ENCODE results near the gene DLX1. TPM values are rescaled to one million over a fixed set of nuclear protein-coding genes. Genes with fewer than 3 reads are reported as not detected.

The DLX1 gene
- total and polyA plus RNA-seq, 2 donors (not counting 1 experiment from before 2014, with no cell fraction given) = 0.09 TPM; not detected in 1

- Histone ChIP-seq H2AFZ (ENCODE audit: low read length) (peak within 1 kb of the TSS; percentile 90), H4K20me1 (ENCODE audit: control insufficient read depth, extremely low read depth, insufficient read depth, low read length) (no peaks in the 10 kb centered on the region), H3K4me1 (ENCODE audit: control insufficient read depth, extremely low read depth, insufficient read depth, low read length) (peaks cover 12% of the 10 kb centered on the region), H3K4me2 (ENCODE audit: extremely low read depth, insufficient read depth, low read length) (peak within 1 kb of the TSS; percentile 97), H3K9me3 (ENCODE audit: control insufficient read depth, insufficient read depth, low read depth, low read length) (no peaks in the 10 kb centered on the region), H3K27me3 (ENCODE audit: control insufficient read depth, insufficient read depth, low read length) (peaks cover 8% of the 10 kb centered on the region), H3K27ac (ENCODE audit: insufficient read depth, low read length) (peak within 1 kb of the TSS; percentile 18), H3K4me3 (replicated peaks in 1 of 4; ENCODE audit: control extremely low read depth in 1 of 4, insufficient read depth in 1 of 4, low read depth in 3 of 4, low read length in 4 of 4) (peak within 1 kb of the TSS; percentile 62 to 75 (median 64)), H3K36me3 (ENCODE audit: control insufficient read depth, insufficient read depth, low read length) (no peaks in the 10 kb centered on the region), H3K79me2 (ENCODE audit: control insufficient read depth, insufficient read depth, low read length) (no peaks in the 10 kb centered on the region), H3K9ac (ENCODE audit: insufficient read depth, low read length) (peak within 1 kb of the TSS; percentile 38)
- no peak for TF ChIP-seq CTCF (conservative IDR thresholded peaks at IDR 0.05 in 1 of 2, IDR thresholded peaks at IDR 0.05 in 1 of 2; ENCODE audit: low read depth in 1 of 2, low read length in 2 of 2)
- TF ChIP-seq EZH2 (IDR thresholded peaks at IDR 0.05; ENCODE audit: low read length, missing control alignments) = no peak
- peak; percentile 75 to 79 for DNase-seq (ENCODE audit: low read depth in 2 of 2)
Observed at GRCh38 chr2:172102391-172103359, 17.4 kb downstream of the DLX1 start, which contains the start of gene DLX2. Gene DLX2 (minus strand): TSS chr2:172102900. CDS start chr2:172102538, 362 bp downstream.

- H3K36me3 ChIP-seq (ENCODE audit: control insufficient read depth, insufficient read depth, low read length) = no peaks in the 10 kb centered on the region
- H3K9me3 ChIP-seq (ENCODE audit: control insufficient read depth, insufficient read depth, low read depth, low read length) = no peaks in the 10 kb centered on the region
- H3K27me3 ChIP-seq (ENCODE audit: control insufficient read depth, insufficient read depth, low read length) = peaks cover 8% of the 10 kb centered on the region
- DNase-seq (ENCODE audit: low read depth in 2 of 2) = peak; percentile 78 to 88
- no peaks in the 10 kb centered on the region for H3K79me2 ChIP-seq (ENCODE audit: control insufficient read depth, insufficient read depth, low read length)
- no peak overlapping the region for H3K27ac ChIP-seq (ENCODE audit: insufficient read depth, low read length)
- peak; percentile 44 for TF ChIP-seq EZH2 (IDR thresholded peaks at IDR 0.05; ENCODE audit: low read length, missing control alignments)
- peak; percentile 83 to 94 for TF ChIP-seq CTCF (conservative IDR thresholded peaks at IDR 0.05 in 1 of 2, IDR thresholded peaks at IDR 0.05 in 1 of 2; ENCODE audit: low read depth in 1 of 2, low read length in 2 of 2)
- H3K4me2 ChIP-seq (ENCODE audit: extremely low read depth, insufficient read depth, low read length) = peak overlapping the region; percentile 60
- peaks cover 5% of the 10 kb centered on the region for H3K4me1 ChIP-seq (ENCODE audit: control insufficient read depth, extremely low read depth, insufficient read depth, low read length)
- H2AFZ ChIP-seq (ENCODE audit: low read length) = no peak overlapping the region
- peak overlapping the region in 2 of 4 experiments; percentile 65 to 75 for H3K4me3 ChIP-seq (replicated peaks in 1 of 4; ENCODE audit: control extremely low read depth in 1 of 4, insufficient read depth in 1 of 4, low read depth in 3 of 4, low read length in 4 of 4)
- no peaks in the 10 kb centered on the region for H4K20me1 ChIP-seq (ENCODE audit: control insufficient read depth, extremely low read depth, insufficient read depth, low read length)
- H3K9ac ChIP-seq (ENCODE audit: insufficient read depth, low read length) = no peak overlapping the region
Observed at GRCh38 chr2:172103471-172104272, 18.4 kb downstream of the DLX1 start.

Measured in fibroblast of lung (primary cell).